Activated CD4-positive, alpha-beta T cell treated with anti-CD3 and anti-CD28 coated beads for 1 hour (primary cell): ENCODE results near the gene SCUBE1.

Experiments used
- DNase-seq: peaks from one replicate; pipeline ENCODE4 v3.0.0-alpha.2; 2020

Gene SCUBE1

GRCh38 chr22:43169310-43170130, 173.7 kb downstream of the SCUBE1 start:
- no peak for DNase-seq

GRCh38 chr22:43168471-43169309, 174.5 kb downstream of the SCUBE1 start:
- DNase-seq: no peak

- DNase-seq: no peak
These were observed 176.1 kb downstream of the SCUBE1 start for GRCh38 chr22:43167001-43167589.

GRCh38 chr22:43166132-43166930, 176.8 kb downstream of the SCUBE1 start:
- DNase-seq: no peak

- no peak for DNase-seq
These were observed 178.5 kb downstream of the SCUBE1 start for GRCh38 chr22:43164636-43165035.

- no peak for DNase-seq
These were observed 179.9 kb downstream of the SCUBE1 start for GRCh38 chr22:43163241-43163795.

GRCh38 chr22:43162412-43163150, 180.6 kb downstream of the SCUBE1 start:
- DNase-seq: no peak

GRCh38 chr22:43160497-43161126, 182.6 kb downstream of the SCUBE1 start:
- DNase-seq: no peak

- no peak for DNase-seq
These were observed 183.5 kb downstream of the SCUBE1 start for GRCh38 chr22:43159484-43160178.

- no peak for DNase-seq
These were observed 184.2 kb downstream of the SCUBE1 start for GRCh38 chr22:43158778-43159483.

GRCh38 chr22:43157874-43158546, 185.2 kb downstream of the SCUBE1 start:
- DNase-seq: no peak

GRCh38 chr22:43156413-43156812, 186.8 kb downstream of the SCUBE1 start:
- no peak for DNase-seq

GRCh38 chr22:43155789-43156188, 187.4 kb downstream of the SCUBE1 start:
- no peak for DNase-seq

GRCh38 chr22:43154887-43155536, 188.2 kb downstream of the SCUBE1 start:
- DNase-seq: no peak

GRCh38 chr22:43153899-43154298, 189.3 kb downstream of the SCUBE1 start:
- DNase-seq: no peak

GRCh38 chr22:43152357-43153071, 190.7 kb downstream of the SCUBE1 start:
- DNase-seq: peak; percentile 49

- DNase-seq: no peak
These were observed 191.2 kb downstream of the SCUBE1 start for GRCh38 chr22:43152003-43152356.
